GM12891 (cell line): ENCODE measurements around the gene MZB1.

Experiments
- POLR2A ChIP-seq: IDR thresholded peaks from 2 replicates; pipeline ENCODE4 v1.6.1; 2011; ENCODE audit warnings: low read depth, low read length, control low read depth
- POLR2AphosphoS5 ChIP-seq: IDR thresholded peaks from 2 replicates; pipeline ENCODE4 v1.6.1; 2011; ENCODE audit warnings: low read depth, low read length, control low read depth
- POU2F2 ChIP-seq: IDR thresholded peaks from 2 replicates; pipeline ENCODE4 v1.6.1; 2011; ENCODE audit warnings: low read depth, mild to moderate bottlenecking, control low read depth, low read length, moderate library complexity
- SPI1 ChIP-seq: IDR thresholded peaks from 2 replicates; pipeline ENCODE4 v1.6.1; 2011; ENCODE audit warnings: low read depth, low read length, control low read depth
- TAF1 ChIP-seq: IDR thresholded peaks from 2 replicates; pipeline ENCODE4 v1.6.1; 2011; ENCODE audit warnings: low read depth, low read length, control low read depth

DNA sequence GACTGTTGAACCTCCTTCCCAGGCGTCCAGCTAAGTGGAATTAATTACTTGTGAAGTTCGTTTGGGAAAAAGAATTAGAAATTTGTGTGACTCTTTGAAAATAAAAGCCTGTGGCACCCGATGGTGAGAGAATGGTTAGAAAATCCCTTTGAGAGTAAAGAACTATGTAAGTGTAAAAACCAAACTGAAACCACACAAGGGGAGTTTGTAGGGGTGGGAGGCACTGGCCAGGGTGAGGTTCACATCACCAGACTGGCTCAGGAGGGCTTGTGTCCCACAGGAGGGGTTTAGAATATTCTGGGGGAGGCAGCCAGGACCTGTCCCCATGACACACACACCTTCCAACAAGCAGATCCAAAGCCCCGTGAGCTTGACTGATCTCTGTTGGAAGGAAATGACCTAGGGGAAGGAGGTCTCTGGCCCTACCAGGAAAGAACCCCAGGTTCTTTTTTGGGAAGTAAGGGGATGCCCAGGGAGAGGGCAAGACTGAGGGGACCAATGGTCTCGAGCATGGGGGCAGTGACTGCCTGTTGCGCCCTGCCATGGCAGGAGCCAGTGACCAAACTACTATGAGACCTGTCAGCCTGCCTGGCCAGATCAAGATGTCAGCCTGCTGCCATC lies 9.9 kb upstream of the MZB1 start:
- no peak for TF ChIP-seq POLR2A
- no peak for TF ChIP-seq POLR2AphosphoS5
- TF ChIP-seq SPI1 = no peak
- no peak for TF ChIP-seq TAF1
- TF ChIP-seq POU2F2 = no peak
